Small intestine (tissue), 7 donors: ENCODE data around the gene GNL2. TPM values are rescaled to one million over a fixed set of nuclear protein-coding genes. Genes with fewer than 3 reads are reported as not detected.

Experiments used
- DNase-seq, 2 donors: peaks; one replicate each; pipeline versions ENCODE4 v3.0.0 to v3.0.0-alpha.2; 2013
- FAIRE-seq: peaks from 2 replicates; lab custom pipeline; 2012; peaks lifted over from hg19 to GRCh38; lab: Jason Lieb, UNC
- H3K27ac ChIP-seq, 3 donors: one replicate each; pipeline ENCODE4 v1.5.1; 2013; ENCODE audit warnings: low read length in 2 of 3, mild to moderate bottlenecking in 2 of 3, control low read depth in 1 of 3, inconsistent platforms in 1 of 3, low read depth in 1 of 3, moderate library complexity in 1 of 3
- H3K27me3 ChIP-seq, 3 donors: one replicate each; pipeline ENCODE4 v1.6.1; 2013; ENCODE audit warnings: low read length in 3 of 3, inconsistent platforms in 1 of 3; ENCODE audit not compliant: control insufficient read depth in 3 of 3, insufficient read depth in 3 of 3
- H3K36me3 ChIP-seq, 3 donors: one replicate each; pipeline ENCODE4 v1.6.1; 2013; ENCODE audit warnings: low read length in 3 of 3, inconsistent platforms in 1 of 3, low read depth in 1 of 3, mild to moderate bottlenecking in 1 of 3, moderate library complexity in 1 of 3; ENCODE audit not compliant: control insufficient read depth in 3 of 3, insufficient read depth in 2 of 3
- H3K4me1 ChIP-seq, 3 donors: one replicate each; pipeline ENCODE4 v1.6.1; 2013; ENCODE audit warnings: low read length in 2 of 3, inconsistent platforms in 1 of 3, low read depth in 1 of 3, mild to moderate bottlenecking in 1 of 3, moderate library complexity in 1 of 3; ENCODE audit not compliant: control insufficient read depth in 3 of 3, insufficient read depth in 2 of 3
- H3K4me3 ChIP-seq, 3 donors: one replicate each; pipeline ENCODE4 v1.5.1; 2013; ENCODE audit warnings: low read length in 3 of 3, control low read depth in 1 of 3, inconsistent platforms in 1 of 3, low read depth in 1 of 3, mild to moderate bottlenecking in 1 of 3, moderate library complexity in 1 of 3
- H3K9me3 ChIP-seq, 2 donors: one replicate each; pipeline ENCODE4 v1.6.1; 2013; ENCODE audit warnings: low read depth in 1 of 2, low read length in 1 of 2; ENCODE audit not compliant: control insufficient read depth in 2 of 2, insufficient read depth in 1 of 2
- WGBS, 3 donors: extraction: QIAGEN DNeasy Blood & Tissue Kit; methylation state at CpG; one replicate each; pipeline ENCODE4 v1.1.7; 2013; 5-methylcytosine and 5-hydroxymethylcytosine counted together
- polyA plus RNA-seq, 4 donors: library from polyadenylated mRNA; stranded (reverse) in 3 of 4; unstranded in 1 of 4; fragments of 200-250 nt in 3 of 4; fragments of 120-200 nt in 1 of 4; gene quantifications; one replicate each; pipeline versions ENCODE4 v1.2.1 to v1.2.3, GENCODE V29; 2013
- donor health status: healthy with polysubstance abuse.
- donor health status: control.
- donor health status: control.
- donor health status: Bipolar disorder and iron deficiency.
- donor health status: healthy.

The GNL2 gene
- polyA plus RNA-seq, 4 donors = 29.4 to 67.8 (median 45.5) TPM

GRCh38 chr1:37633040-37633937, 37.6 kb upstream of the GNL2 start:
- Histone ChIP-seq H3K27ac (no peak overlapping the region), H3K9me3 (no peaks in the 10 kb centered on the region), H3K27me3 (peaks cover 5 to 74% (median 30%) of the 10 kb centered on the region in 3 donors), H3K36me3 (no peaks in the 10 kb centered on the region), H3K4me3 (no peak overlapping the region), H3K4me1 (no peaks in the 10 kb centered on the region)
- FAIRE-seq (no peak), DNase-seq (no peak)
- 5 to 8% (median 7%) methylated on average over 25 to 31 of the region's 31 CpGs for WGBS, 3 donors

GRCh38 chr1:37631036-37631435, 35.3 kb upstream of the GNL2 start:
- Histone ChIP-seq H3K4me3 (no peak overlapping the region), H3K27me3 (peaks cover 5 to 73% (median 32%) of the 10 kb centered on the region in 3 donors), H3K27ac (no peak overlapping the region), H3K4me1 (no peaks in the 10 kb centered on the region), H3K9me3 (no peaks in the 10 kb centered on the region), H3K36me3 (no peaks in the 10 kb centered on the region)
- no peak for DNase-seq
- FAIRE-seq = no peak
- 36 to 63% (median 46%) methylated on average over 5 of the region's 5 CpGs for WGBS, 3 donors

- Histone ChIP-seq H3K27me3 (peaks cover 5 to 68% (median 27%) of the 10 kb centered on the region in 3 donors), H3K4me1 (no peaks in the 10 kb centered on the region), H3K27ac (no peak overlapping the region), H3K9me3 (no peaks in the 10 kb centered on the region), H3K4me3 (no peak overlapping the region), H3K36me3 (no peaks in the 10 kb centered on the region)
- DNase-seq (no peak), FAIRE-seq (no peak)
- 33 to 39% (median 35%) methylated on average over 14 to 15 of the region's 15 CpGs for WGBS, 3 donors
Measured at GRCh38 chr1:37630426-37631028, 34.8 kb upstream of the GNL2 start.

GRCh38 chr1:37629726-37630425, 34.1 kb upstream of the GNL2 start:
- 49 to 55% (median 52%) methylated on average over 7 of the region's 7 CpGs for whole genome bisulfite sequencing, 3 donors
- no peak for FAIRE-seq
- Histone ChIP-seq H3K27me3 (peaks cover 5 to 62% (median 22%) of the 10 kb centered on the region in 3 donors), H3K36me3 (no peaks in the 10 kb centered on the region), H3K4me1 (no peaks in the 10 kb centered on the region), H3K27ac (no peak overlapping the region), H3K4me3 (no peak overlapping the region), H3K9me3 (no peaks in the 10 kb centered on the region)
- DNase-seq = no peak

GRCh38 chr1:37629008-37629407, 33.3 kb upstream of the GNL2 start:
- FAIRE-seq = no peak
- H3K27me3 ChIP-seq = peaks cover 0 to 55% (median 21%) of the 10 kb centered on the region in 3 donors
- no peaks in the 10 kb centered on the region for H3K36me3 ChIP-seq
- no peak overlapping the region for H3K27ac ChIP-seq
- no peaks in the 10 kb centered on the region for H3K9me3 ChIP-seq
- no peak for DNase-seq
- H3K4me3 ChIP-seq = no peak overlapping the region
- H3K4me1 ChIP-seq = no peaks in the 10 kb centered on the region

GRCh38 chr1:37628026-37628556, 32.4 kb upstream of the GNL2 start:
- Histone ChIP-seq H3K9me3 (no peaks in the 10 kb centered on the region), H3K4me1 (no peaks in the 10 kb centered on the region), H3K27ac (no peak overlapping the region), H3K27me3 (peaks cover 0 to 46% (median 17%) of the 10 kb centered on the region in 3 donors), H3K4me3 (no peak overlapping the region), H3K36me3 (no peaks in the 10 kb centered on the region)
- WGBS, 3 donors = 73 to 84% (median 77%) methylated on average over 8 of the region's 8 CpGs
- DNase-seq = no peak
- FAIRE-seq = no peak

- 47 to 55% (median 50%) methylated on average over 6 of the region's 6 CpGs for WGBS, 3 donors
- no peaks in the 10 kb centered on the region for H3K36me3 ChIP-seq
- H3K27ac ChIP-seq = no peak overlapping the region
- no peaks in the 10 kb centered on the region for H3K4me1 ChIP-seq
- peaks cover 0 to 16% (median 2%) of the 10 kb centered on the region in 3 donors for H3K27me3 ChIP-seq
- H3K9me3 ChIP-seq = no peaks in the 10 kb centered on the region
- DNase-seq = no peak
- no peak overlapping the region for H3K4me3 ChIP-seq
- no peak for FAIRE-seq
Measured at GRCh38 chr1:37622131-37622530, 26.4 kb upstream of the GNL2 start.

- Histone ChIP-seq H3K27me3 (peaks cover 0 to 12% (median under 1%) of the 10 kb centered on the region in 3 donors), H3K4me1 (no peaks in the 10 kb centered on the region), H3K36me3 (no peaks in the 10 kb centered on the region), H3K27ac (no peak overlapping the region), H3K9me3 (no peaks in the 10 kb centered on the region), H3K4me3 (no peak overlapping the region)
- DNase-seq = no peak
- 53 to 64% (median 56%) methylated on average over 10 of the region's 10 CpGs for WGBS, 3 donors
- FAIRE-seq = no peak
Measured at GRCh38 chr1:37621326-37621870, 25.7 kb upstream of the GNL2 start.
